WTC11 (cell line): ENCODE measurements around the gene RBM18. TPM values are rescaled to one million over a fixed set of nuclear protein-coding genes. Genes with fewer than 3 reads are reported as not detected.

ENCODE experiments used
- ATAC-seq: fragments of 200-7000 bp; cut with Tn5 transposase; 2 replicates; pipeline ENCODE4 v1.10.0; 2021; ENCODE audit warnings: mild to moderate bottlenecking, moderate library complexity
- CTCF ChIA-PET: fragments of 300-600 bp; sonication (Branson Sonifier 250); formaldehyde crosslinking; loops from one replicate; lab custom pipeline; 2021; ENCODE audit warnings: antibody characterized with exemption; lab: Charles Lee
- POLR2A ChIA-PET: fragments of 350-600 bp; sonication (Branson Sonifier 250); formaldehyde crosslinking; loops from one replicate; lab custom pipeline; 2021; ENCODE audit warnings: antibody characterized with exemption; lab: Charles Lee
- DNase-seq: peaks from one replicate; pipeline ENCODE4 v3.0.0; 2021; ENCODE audit warnings: low spot score
- H3K27ac Mint-ChIP-seq: 2 replicates; pipeline ENCODE4 v1.8.0; 2021; ENCODE audit warnings: mixed read lengths
- H3K27me3 Mint-ChIP-seq: 2 replicates; pipeline ENCODE4 v1.8.0; 2021; ENCODE audit warnings: low read depth, mild to moderate bottlenecking, moderate library complexity, mixed read lengths
- H3K36me3 Mint-ChIP-seq: 2 replicates; pipeline ENCODE4 v1.8.0; 2021; ENCODE audit warnings: mixed read lengths
- H3K4me1 Mint-ChIP-seq: 2 replicates; pipeline ENCODE4 v1.8.0; 2022; ENCODE audit warnings: mixed read lengths
- H3K4me3 Mint-ChIP-seq: 2 replicates; pipeline ENCODE4 v1.8.0; 2021; ENCODE audit warnings: mild to moderate bottlenecking, moderate library complexity, mixed read lengths
- H3K9me3 Mint-ChIP-seq: 2 replicates; pipeline ENCODE4 v1.8.0; 2021; ENCODE audit warnings: mixed read lengths
- ATF1 ChIP-seq: sonication (generic); formaldehyde crosslinking; IDR thresholded peaks from 2 replicates; pipeline ENCODE4 v1.8.1; 2023; ENCODE audit warnings: mild to moderate bottlenecking, moderate library complexity, missing genetic modification reagents
- CTCF ChIP-seq: fragments of 200-600 bp; IDR thresholded peaks from 2 replicates; pipeline ENCODE4 v1.8.0; 2022; ENCODE audit warnings: antibody characterized with exemption
- ELF4 ChIP-seq: sonication (generic); formaldehyde crosslinking; IDR thresholded peaks from 2 replicates; pipeline ENCODE4 v1.8.1; 2022; ENCODE audit warnings: low read depth, mild to moderate bottlenecking, moderate library complexity, missing genetic modification reagents
- ERG ChIP-seq: fragments of 250-450 bp; sonication (Bioruptor Pico); IDR thresholded peaks from 2 replicates; pipeline ENCODE4 v1.8.0; 2021; ENCODE audit warnings: mild to moderate bottlenecking
- ESRRA ChIP-seq: sonication (generic); formaldehyde crosslinking; IDR thresholded peaks from 2 replicates; pipeline ENCODE4 v1.8.1; 2022; ENCODE audit warnings: mild to moderate bottlenecking, missing genetic modification reagents, borderline replicate concordance
- JAZF1 ChIP-seq: fragments of 250-450 bp; sonication (Bioruptor Pico); IDR thresholded peaks from 2 replicates; pipeline ENCODE4 v1.9.0; 2021; ENCODE audit warnings: moderate library complexity, mild to moderate bottlenecking, inconsistent platforms
- MYBL2 ChIP-seq: sonication (generic); formaldehyde crosslinking; IDR thresholded peaks from 2 replicates; pipeline ENCODE4 v1.8.1; 2023; ENCODE audit warnings: mild to moderate bottlenecking, moderate library complexity, missing genetic modification reagents
- NFYB ChIP-seq: sonication (generic); formaldehyde crosslinking; conservative IDR thresholded peaks from 2 replicates; pipeline ENCODE4 v1.8.0; 2022; ENCODE audit warnings: low read depth, missing genetic modification reagents
- NR1H2 ChIP-seq: sonication (generic); formaldehyde crosslinking; IDR thresholded peaks from 2 replicates; pipeline ENCODE4 v1.9.0; 2021; ENCODE audit warnings: mild to moderate bottlenecking, moderate library complexity, missing genetic modification reagents
- NR2C2 ChIP-seq: sonication (generic); formaldehyde crosslinking; IDR thresholded peaks from 2 replicates; pipeline ENCODE4 v1.8.0; 2022; ENCODE audit warnings: mild to moderate bottlenecking, missing genetic modification reagents
- PREB ChIP-seq: sonication (generic); formaldehyde crosslinking; IDR thresholded peaks from 2 replicates; pipeline ENCODE4 v1.8.1; 2022; ENCODE audit warnings: mild to moderate bottlenecking, missing genetic modification reagents, moderate library complexity, borderline replicate concordance
- RELA ChIP-seq: sonication (generic); formaldehyde crosslinking; IDR thresholded peaks from 2 replicates; pipeline ENCODE4 v1.8.1; 2022; ENCODE audit warnings: missing genetic modification reagents, mild to moderate bottlenecking, borderline replicate concordance
- RORB ChIP-seq: fragments of 250-450 bp; sonication (Bioruptor Pico); IDR thresholded peaks from 2 replicates; pipeline ENCODE4 v1.9.0; 2021; ENCODE audit warnings: mild to moderate bottlenecking
- SMAD3 ChIP-seq: sonication (generic); formaldehyde crosslinking; IDR thresholded peaks from 2 replicates; pipeline ENCODE4 v1.8.0; 2022; ENCODE audit warnings: missing genetic modification reagents, mild to moderate bottlenecking, borderline replicate concordance
- SP1 ChIP-seq: sonication (generic); formaldehyde crosslinking; conservative IDR thresholded peaks from 2 replicates; pipeline ENCODE4 v1.8.1; 2022; ENCODE audit warnings: missing genetic modification reagents
- TEAD1 ChIP-seq: sonication (generic); formaldehyde crosslinking; IDR thresholded peaks from 2 replicates; pipeline ENCODE4 v1.8.0; 2022; ENCODE audit warnings: mild to moderate bottlenecking, missing genetic modification reagents
- TEAD4 ChIP-seq: sonication (generic); formaldehyde crosslinking; IDR thresholded peaks from 2 replicates; pipeline ENCODE4 v1.8.0; 2022; ENCODE audit warnings: mild to moderate bottlenecking, missing genetic modification reagents
- USF2 ChIP-seq: sonication (generic); formaldehyde crosslinking; IDR thresholded peaks from 2 replicates; pipeline ENCODE4 v1.8.1; 2023; ENCODE audit warnings: mild to moderate bottlenecking, missing genetic modification reagents, moderate library complexity
- ZBTB43 ChIP-seq: sonication (generic); formaldehyde crosslinking; IDR thresholded peaks from 2 replicates; pipeline ENCODE4 v1.8.1; 2023; ENCODE audit warnings: mild to moderate bottlenecking, missing genetic modification reagents
- ZNF219 ChIP-seq: sonication (generic); formaldehyde crosslinking; IDR thresholded peaks from 2 replicates; pipeline ENCODE4 v1.8.0; 2023; ENCODE audit warnings: missing genetic modification reagents, mild to moderate bottlenecking, borderline replicate concordance
- ZNF232 ChIP-seq: sonication (generic); formaldehyde crosslinking; IDR thresholded peaks from 2 replicates; pipeline ENCODE4 v1.8.0; 2022; ENCODE audit warnings: mild to moderate bottlenecking, missing genetic modification reagents
- ZNF263 ChIP-seq: sonication (generic); formaldehyde crosslinking; IDR thresholded peaks from 2 replicates; pipeline ENCODE4 v1.8.1; 2022; ENCODE audit warnings: low read depth, mild to moderate bottlenecking, moderate library complexity, missing genetic modification reagents
- ZNF317 ChIP-seq: sonication (generic); formaldehyde crosslinking; IDR thresholded peaks from 2 replicates; pipeline ENCODE4 v1.8.1; 2023; ENCODE audit warnings: low read depth, mild to moderate bottlenecking, moderate library complexity, missing genetic modification reagents, borderline replicate concordance
- ZNF416 ChIP-seq: fragments of 250-450 bp; sonication (Bioruptor Pico); IDR thresholded peaks from 2 replicates; pipeline ENCODE4 v1.9.0; 2021; ENCODE audit warnings: mild to moderate bottlenecking, inconsistent platforms
- ZNF671 ChIP-seq: fragments of 250-450 bp; sonication (Bioruptor Pico); IDR thresholded peaks from 2 replicates; pipeline ENCODE4 v1.8.0; 2021; ENCODE audit warnings: mild to moderate bottlenecking
- ZSCAN18 ChIP-seq: fragments of 250-450 bp; sonication (Bioruptor Pico); IDR thresholded peaks from 2 replicates; pipeline ENCODE4 v2.1.2; 2022; ENCODE audit warnings: mild to moderate bottlenecking, moderate library complexity
- total RNA-seq: library from RNA; stranded (reverse); gene quantifications from 3 replicates; pipeline ENCODE4 v1.2.3, GENCODE V29; 2021

Gene RBM18
- total RNA-seq, 1 experiment from 2014 or later: 11.4 TPM

- POLR2A ChIA-PET: no interaction called here
- no peak for TF ChIP-seq ZNF416 (CRISPR knock-in tag)
- TF ChIP-seq RORB: no peak
- TF ChIP-seq NR1H2 (CRISPR knock-in tag): no peak
- no peak for TF ChIP-seq ZNF317
- no peak for TF ChIP-seq NFYB (CRISPR knock-in tag)
- no peak for TF ChIP-seq CTCF
- no peak for TF ChIP-seq ZNF219 (CRISPR knock-in tag)
- no peak for TF ChIP-seq USF2 (CRISPR knock-in tag)
- TF ChIP-seq ZBTB43 (CRISPR knock-in tag): no peak
- no peak for TF ChIP-seq ESRRA (CRISPR knock-in tag)
- no peak for TF ChIP-seq MYBL2 (CRISPR knock-in tag)
- no peak for TF ChIP-seq TEAD4
- TF ChIP-seq TEAD1 (CRISPR knock-in tag): no peak
- no peak for TF ChIP-seq ERG
- TF ChIP-seq ELF4 (CRISPR knock-in tag): no peak
- TF ChIP-seq PREB (CRISPR knock-in tag): no peak
- no peak for TF ChIP-seq RELA (CRISPR knock-in tag)
- no peak for TF ChIP-seq NR2C2
- Mint-ChIP-seq H3K4me1 (peaks cover 63% of the 10 kb centered on the region), H3K4me3 (peak overlapping the region; percentile 64; the same call in 1 of the 2 replicates), H3K27me3 (peaks cover 100% of the 10 kb centered on the region), H3K9me3 (no peaks in the 10 kb centered on the region), H3K27ac (no peak overlapping the region), H3K36me3 (peaks cover 5% of the 10 kb centered on the region; the same call in 1 of the 2 replicates)
- no peak for DNase-seq
- no peak for ATAC-seq
- CTCF ChIA-PET: interaction anchor here (1.0 to 4.4 kb wide), 3 partner anchors 31 to 95 kb away, joined by 3 to 39 read pairs (median 5); no protein-coding TSS in a partner anchor
Measured at GRCh38 chr9:122217640-122218039, 47.0 kb downstream of the RBM18 start.

- Mint-ChIP-seq H3K36me3 (peaks cover 5% of the 10 kb centered on the region; the same call in 1 of the 2 replicates), H3K4me1 (peaks cover 55% of the 10 kb centered on the region), H3K27me3 (peaks cover 100% of the 10 kb centered on the region), H3K27ac (no peak overlapping the region), H3K4me3 (peak overlapping the region; percentile 64), H3K9me3 (no peaks in the 10 kb centered on the region)
- ATAC-seq: no peak
- peak; percentile 42 for DNase-seq
- CTCF ChIA-PET: interaction anchor here (1.0 to 4.4 kb wide), 4 partner anchors 31 to 134 kb away, joined by 3 to 39 read pairs (median 6); no protein-coding TSS in a partner anchor
- POLR2A ChIA-PET: interaction anchor here (1.4 kb wide), 1 partner anchor 48 kb away, joined by 3 read pairs; the partner anchor contains the start of genes MRRF and RBM18
- TF ChIP-seq ATF1 (CRISPR knock-in tag): no peak
- no peak for TF ChIP-seq ZNF232 (CRISPR knock-in tag)
- TF ChIP-seq JAZF1 (CRISPR knock-in tag): no peak
- TF ChIP-seq NR1H2 (CRISPR knock-in tag): no peak
- no peak for TF ChIP-seq USF2 (CRISPR knock-in tag)
- no peak for TF ChIP-seq SMAD3 (CRISPR knock-in tag)
- TF ChIP-seq ZNF263: no peak
- TF ChIP-seq ZNF671 (CRISPR knock-in tag): no peak
- TF ChIP-seq ZNF416 (CRISPR knock-in tag): no peak
- TF ChIP-seq ZSCAN18: no peak
- TF ChIP-seq RORB: no peak
- no peak for TF ChIP-seq ZNF219 (CRISPR knock-in tag)
- TF ChIP-seq ZNF317: no peak
- no peak for TF ChIP-seq SP1
Measured at GRCh38 chr9:122216798-122217418, 47.7 kb downstream of the RBM18 start.
